HUES48 (cell line): ENCODE measurements around the gene RFX3.

Source experiments
- H3K27ac ChIP-seq: one replicate; pipeline ENCODE4 v1.7.0; 2013; ENCODE audit warnings: low read depth, low read length, inconsistent platforms
- H3K27me3 ChIP-seq: 2 replicates; pipeline ENCODE4 v1.6.1; 2013; ENCODE audit warnings: mild to moderate bottlenecking, low read length; ENCODE audit not compliant: control insufficient read depth, insufficient read depth
- H3K36me3 ChIP-seq: 2 replicates; pipeline ENCODE4 v1.6.1; 2013; ENCODE audit warnings: low read length; ENCODE audit not compliant: control insufficient read depth, insufficient read depth
- H3K4me1 ChIP-seq: 2 replicates; pipeline ENCODE4 v1.6.1; 2013; ENCODE audit warnings: mild to moderate bottlenecking, low read length; ENCODE audit not compliant: control insufficient read depth, insufficient read depth
- H3K4me3 ChIP-seq: 2 replicates; pipeline ENCODE4 v1.5.1; 2013; ENCODE audit warnings: mild to moderate bottlenecking, low read depth, low read length
- H3K9ac ChIP-seq: 2 replicates; pipeline ENCODE4 v1.6.1; 2013; ENCODE audit warnings: mild to moderate bottlenecking, low read depth, low read length, moderate library complexity
- H3K9me3 ChIP-seq: 2 replicates; pipeline ENCODE4 v1.6.1; 2013; ENCODE audit warnings: low read length; ENCODE audit not compliant: control insufficient read depth, insufficient read depth

The RFX3 gene

DNA sequence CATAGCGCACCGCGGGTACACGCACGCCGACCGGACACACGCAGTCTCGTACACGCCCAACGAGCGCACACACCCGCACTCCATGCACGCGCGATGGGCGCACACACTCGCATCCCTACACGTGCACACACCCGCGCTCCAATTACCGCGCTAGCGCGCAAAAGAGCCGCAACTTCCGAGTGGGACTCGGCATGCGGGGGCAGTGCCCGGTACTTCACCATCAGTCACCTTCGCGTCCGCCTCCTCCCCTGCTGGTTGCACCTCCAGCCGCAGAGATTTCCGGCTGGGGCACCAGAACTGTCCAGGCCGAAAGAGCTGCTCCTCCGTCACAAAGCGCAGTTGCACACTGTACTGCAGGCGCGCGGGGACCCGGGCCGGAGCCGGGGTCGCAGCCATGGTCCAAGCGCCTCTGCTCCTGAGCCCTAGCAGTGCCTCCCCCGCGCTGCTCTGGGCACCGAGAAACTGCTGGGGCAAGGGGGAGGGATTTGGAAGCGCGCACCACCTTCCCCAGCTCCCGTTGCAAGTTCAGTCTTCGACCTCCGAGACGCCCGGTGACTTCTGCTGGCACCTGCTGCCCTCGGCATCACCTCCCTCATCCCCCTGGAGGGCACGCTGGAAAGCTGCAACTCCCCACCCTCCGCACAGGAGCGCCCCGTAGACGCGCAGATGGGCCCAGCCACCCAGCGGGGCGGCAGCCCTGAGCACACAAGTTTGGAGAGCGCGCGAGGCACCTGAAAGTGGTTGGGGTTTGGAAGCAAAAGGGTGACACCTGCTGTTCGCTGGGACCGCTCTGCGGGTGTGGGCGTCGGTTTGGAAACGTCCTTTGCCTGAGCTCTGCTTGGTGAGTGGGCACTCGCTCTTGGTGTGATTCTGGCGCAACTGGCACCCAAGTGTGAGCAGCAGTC lies 344.5 kb downstream of the RFX3 start:
- H3K36me3 ChIP-seq, result no peaks in the 10 kb centered on the region
- no peak overlapping the region for H3K9ac ChIP-seq
- H3K27ac ChIP-seq, result no peak overlapping the region
- no peaks in the 10 kb centered on the region for H3K9me3 ChIP-seq
- H3K27me3 ChIP-seq, result peaks cover 40% of the 10 kb centered on the region
- peaks cover 11% of the 10 kb centered on the region; the same call in 1 of the 2 replicates for H3K4me1 ChIP-seq
- H3K4me3 ChIP-seq, result peak overlapping the region; percentile 79

DNA sequence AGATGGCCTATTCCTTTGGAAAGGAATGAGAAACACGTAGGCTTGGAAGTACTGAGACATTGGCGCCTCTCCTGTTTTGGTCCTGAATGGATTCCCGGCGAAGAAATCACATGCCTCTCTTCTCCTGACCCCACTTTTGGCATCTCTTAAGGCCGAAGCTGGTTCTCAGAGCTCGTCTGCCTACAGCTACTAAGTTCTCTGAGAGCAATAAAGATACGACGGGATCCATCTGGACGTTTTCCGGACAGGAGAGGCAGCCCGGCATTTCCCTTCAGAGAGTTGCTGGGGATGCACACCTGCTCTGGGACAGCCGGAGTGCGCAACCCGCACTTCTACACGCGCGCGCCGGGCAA lies 345.1 kb downstream of the RFX3 start:
- H3K4me3 ChIP-seq, result peak overlapping the region; percentile 79
- no peak overlapping the region for H3K9ac ChIP-seq
- no peaks in the 10 kb centered on the region for H3K9me3 ChIP-seq
- H3K27me3 ChIP-seq, result peaks cover 40% of the 10 kb centered on the region
- peaks cover 11% of the 10 kb centered on the region; the same call in 1 of the 2 replicates for H3K4me1 ChIP-seq
- H3K27ac ChIP-seq, result no peak overlapping the region
- H3K36me3 ChIP-seq, result no peaks in the 10 kb centered on the region

DNA sequence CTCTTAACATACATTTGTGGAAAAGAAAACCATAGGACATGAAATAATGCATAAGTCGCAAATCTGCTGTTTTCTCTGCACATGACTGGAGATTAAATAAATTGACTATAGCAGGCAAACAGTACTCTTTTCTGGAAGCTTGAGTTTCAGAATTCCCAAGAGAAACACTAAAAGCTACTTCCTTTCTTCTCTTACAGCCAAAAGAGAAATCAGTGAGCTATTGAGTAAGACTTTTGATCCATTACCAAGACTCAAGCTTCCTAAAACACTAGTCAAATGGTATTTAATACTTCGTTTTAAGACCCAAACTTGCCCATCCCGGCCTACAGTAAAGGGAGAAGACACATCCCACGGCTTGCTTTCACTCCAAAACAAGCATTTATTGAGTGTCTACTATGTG lies 346.1 kb downstream of the RFX3 start:
- Histone ChIP-seq H3K27ac (no peak overlapping the region), H3K9ac (no peak overlapping the region), H3K9me3 (no peaks in the 10 kb centered on the region), H3K36me3 (no peaks in the 10 kb centered on the region), H3K4me3 (no peak overlapping the region), H3K27me3 (peaks cover 40% of the 10 kb centered on the region), H3K4me1 (peaks cover 11% of the 10 kb centered on the region; the same call in 1 of the 2 replicates)

DNA sequence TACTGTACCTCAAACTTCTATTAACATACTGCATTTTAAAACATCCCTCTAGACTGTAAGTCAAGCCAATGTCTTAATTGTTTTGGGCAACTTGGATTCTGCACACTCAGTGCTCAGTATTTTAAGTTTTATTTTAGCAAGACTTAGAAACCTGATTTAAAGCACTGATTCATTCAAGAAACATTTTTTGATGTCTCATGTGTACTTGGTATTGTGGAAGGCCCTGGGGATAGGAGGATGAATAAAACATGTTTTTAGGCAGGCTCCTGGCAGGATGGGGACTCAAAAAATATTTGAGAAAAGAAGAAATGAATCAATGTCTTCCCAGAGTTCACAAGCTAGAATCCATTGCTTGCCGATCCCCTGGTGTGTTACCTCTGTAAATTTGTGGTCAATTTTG lies 347.9 kb downstream of the RFX3 start:
- Histone ChIP-seq H3K27ac (no peak overlapping the region), H3K27me3 (peaks cover 38% of the 10 kb centered on the region), H3K4me1 (peaks cover 11% of the 10 kb centered on the region; the same call in 1 of the 2 replicates), H3K9ac (no peak overlapping the region), H3K4me3 (no peak overlapping the region), H3K9me3 (no peaks in the 10 kb centered on the region), H3K36me3 (no peaks in the 10 kb centered on the region)

DNA sequence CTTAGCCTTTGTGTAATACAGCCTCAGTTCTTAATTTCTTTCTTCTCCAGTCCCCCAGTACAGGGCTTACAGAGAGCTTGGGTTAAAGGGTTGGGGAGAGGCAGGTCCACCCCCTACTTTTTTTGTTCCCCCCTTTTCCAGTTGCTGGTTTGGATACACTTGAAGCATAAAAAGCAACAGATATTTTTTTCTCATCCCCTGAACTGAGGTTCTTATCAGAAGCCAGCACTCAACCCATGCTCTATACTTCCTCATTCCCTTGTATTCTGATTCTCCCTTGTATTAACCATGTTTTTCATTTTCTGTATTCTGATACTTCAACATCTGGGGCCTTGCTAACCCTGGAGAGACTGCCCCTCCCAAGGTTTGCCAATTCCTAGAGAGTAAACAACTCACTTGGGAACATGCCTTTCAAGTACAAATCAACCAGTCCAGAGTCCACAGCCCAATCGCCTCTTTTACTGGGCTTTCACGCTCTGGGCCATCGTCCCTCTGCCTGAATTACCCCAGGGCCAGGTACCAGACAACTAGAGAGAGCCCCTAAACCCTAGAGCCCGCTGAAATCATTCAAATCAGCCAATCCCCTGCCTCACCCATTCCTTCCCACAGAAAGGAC lies 348.5 kb downstream of the RFX3 start:
- Histone ChIP-seq H3K4me1 (peaks cover 11% of the 10 kb centered on the region; the same call in 1 of the 2 replicates), H3K36me3 (no peaks in the 10 kb centered on the region), H3K27me3 (peaks cover 32% of the 10 kb centered on the region)

DNA sequence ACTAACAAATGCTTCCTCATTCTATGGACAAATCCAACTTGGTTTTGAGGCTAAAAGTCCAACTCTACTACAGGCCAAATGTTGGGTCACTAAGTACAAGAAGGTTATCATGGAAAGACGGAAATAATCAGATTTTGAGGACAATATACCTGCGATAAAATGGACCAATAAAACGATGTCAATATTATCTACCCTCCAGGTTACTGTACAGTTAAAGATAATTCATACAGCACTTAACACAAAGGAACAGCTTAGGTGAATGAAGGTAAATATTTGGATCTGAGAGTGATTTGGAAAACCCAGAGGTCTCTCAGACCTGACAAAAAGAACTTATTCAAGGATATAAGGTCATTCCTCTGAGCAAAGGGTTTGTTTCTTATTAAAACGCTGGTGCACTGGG lies 352.4 kb downstream of the RFX3 start:
- no peak overlapping the region for H3K9ac ChIP-seq
- no peaks in the 10 kb centered on the region for H3K27me3 ChIP-seq
- H3K4me1 ChIP-seq, result peaks cover 11% of the 10 kb centered on the region; the same call in 1 of the 2 replicates
- H3K9me3 ChIP-seq, result no peaks in the 10 kb centered on the region
- no peaks in the 10 kb centered on the region for H3K36me3 ChIP-seq
- no peak overlapping the region for H3K4me3 ChIP-seq
- H3K27ac ChIP-seq, result no peak overlapping the region

More for the DNA sequence above, 348.5 kb downstream of the RFX3 start:
- Histone ChIP-seq H3K9me3 (no peaks in the 10 kb centered on the region), H3K27ac (no peak overlapping the region), H3K4me3 (no peak overlapping the region), H3K9ac (no peak overlapping the region)

DNA sequence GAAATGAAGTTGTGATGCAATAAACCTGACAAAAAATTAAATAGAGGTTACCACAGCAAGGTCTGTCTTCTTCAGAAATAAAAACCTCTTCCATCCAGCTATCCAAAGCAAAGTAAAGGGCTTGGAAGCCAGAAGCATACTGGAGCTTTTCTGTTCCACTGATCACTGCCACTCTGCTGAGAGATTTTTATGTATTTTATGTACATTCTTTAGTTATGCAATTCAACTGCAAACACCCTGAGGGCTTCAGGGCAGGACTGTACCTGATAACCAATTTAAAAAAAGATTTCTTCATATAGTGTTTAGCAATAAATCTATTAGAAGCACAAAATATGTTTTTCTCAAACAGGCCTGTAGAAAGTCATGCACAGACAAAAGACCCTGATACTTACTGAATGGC lies 355.0 kb downstream of the RFX3 start:
- Histone ChIP-seq H3K9me3 (no peaks in the 10 kb centered on the region), H3K27me3 (no peaks in the 10 kb centered on the region)

More for the DNA sequence above, 355.0 kb downstream of the RFX3 start:
- Histone ChIP-seq H3K4me1 (peaks cover 4% of the 10 kb centered on the region; the same call in 1 of the 2 replicates), H3K4me3 (no peak overlapping the region), H3K36me3 (no peaks in the 10 kb centered on the region), H3K9ac (no peak overlapping the region), H3K27ac (no peak overlapping the region)
